ENCODE measurements around the gene NUDT10. TPM values are rescaled to one million over a fixed set of nuclear protein-coding genes. Genes with fewer than 3 reads are reported as not detected.

NUDT10 gene
- total and polyA plus RNA-seq, 9 of the 15 experiments (the other 6 are each of a cell fraction or from before 2014, with no cell fraction given): not detected

- in situ Hi-C loops (cut with MboI): no loop called here
- Histone ChIP-seq H3K4me2 (ENCODE audit: insufficient read depth, low read length) (no peak overlapping the region), H3K27ac (ENCODE audit: extremely low read depth, low read depth, low read length) (no peak overlapping the region), H2AFZ (ENCODE audit: low read depth, low read length) (no peak overlapping the region), H3K4me3 (no peak overlapping the region), H4K20me1 (replicated peaks; ENCODE audit: control insufficient read depth, insufficient read depth, low read length) (no peaks in the 10 kb centered on the region), H3K79me2 (ENCODE audit: control insufficient read depth, insufficient read depth, low read length) (no peaks in the 10 kb centered on the region), H3K27me3 (ENCODE audit: control insufficient read depth in 2 of 2, insufficient read depth in 2 of 2, low read length in 2 of 2) (no peaks in the 10 kb centered on the region), H3K9me1 (ENCODE audit: control insufficient read depth, insufficient read depth, low read length) (no peaks in the 10 kb centered on the region), H3K36me3 (ENCODE audit: control insufficient read depth, insufficient read depth, low read length) (no peaks in the 10 kb centered on the region), H3K9me3 (replicated peaks; ENCODE audit: control insufficient read depth, insufficient read depth, low read depth, low read length) (no peaks in the 10 kb centered on the region), H3K4me1 (replicated peaks in 1 of 2; ENCODE audit: control insufficient read depth in 2 of 2, insufficient read depth in 2 of 2, low read length in 2 of 2) (no peaks in the 10 kb centered on the region), H3K9ac (ENCODE audit: insufficient read depth in 1 of 2, low read depth in 2 of 2, low read length in 2 of 2) (no peak overlapping the region)
- no peak for FAIRE-seq
- ChIA-PET POLR2A (no interaction called here), CTCF (ENCODE audit: low intra/inter-chr PET ratio) (no interaction called here)
- DNase-seq (ENCODE audit: extremely low read depth in 1 of 4, low spot score in 3 of 4): no peak
- no TSS peak for BruUV-seq (replicated peaks)
- intact Hi-C loops (cut with micrococcal nuclease): no loop called here
- WGBS (ENCODE audit: insufficient coverage, low coverage, missing lambda C conversion rate): 0% methylated on average over 3 of the region's 3 CpGs
- ATAC-seq: no peak
- TF ChIP-seq, protein P1, sequence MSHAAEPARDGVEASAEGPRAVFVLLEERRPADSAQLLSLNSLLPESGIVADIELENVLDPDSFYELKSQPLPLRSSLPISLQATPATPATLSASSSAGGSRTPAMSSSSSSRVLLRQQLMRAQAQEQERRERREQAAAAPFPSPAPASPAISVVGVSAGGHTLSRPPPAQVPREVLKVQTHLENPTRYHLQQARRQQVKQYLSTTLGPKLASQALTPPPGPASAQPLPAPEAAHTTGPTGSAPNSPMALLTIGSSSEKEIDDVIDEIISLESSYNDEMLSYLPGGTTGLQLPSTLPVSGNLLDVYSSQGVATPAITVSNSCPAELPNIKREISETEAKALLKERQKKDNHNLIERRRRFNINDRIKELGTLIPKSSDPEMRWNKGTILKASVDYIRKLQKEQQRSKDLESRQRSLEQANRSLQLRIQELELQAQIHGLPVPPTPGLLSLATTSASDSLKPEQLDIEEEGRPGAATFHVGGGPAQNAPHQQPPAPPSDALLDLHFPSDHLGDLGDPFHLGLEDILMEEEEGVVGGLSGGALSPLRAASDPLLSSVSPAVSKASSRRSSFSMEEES (CRISPR knock-in tag; IDR thresholded peaks at IDR 0.05): no peak
- TF ChIP-seq HDAC1 (IDR thresholded peaks at IDR 0.05) (no peak), EP300 (IDR thresholded peaks at IDR 0.05; ENCODE audit: low read length) (no peak), GABPB1 (CRISPR knock-in tag; IDR thresholded peaks at IDR 0.05) (no peak), XRCC3 (IDR thresholded peaks at IDR 0.05) (no peak)
Measured at GRCh38 chrX:51292421-51292820, 40.2 kb upstream of the NUDT10 start.

GRCh38 chrX:51296138-51296537 lies 36.5 kb upstream of the NUDT10 start:
- Histone ChIP-seq H3K9ac (ENCODE audit: insufficient read depth in 1 of 2, low read depth in 2 of 2, low read length in 2 of 2) (no peak overlapping the region), H3K9me3 (replicated peaks; ENCODE audit: control insufficient read depth, insufficient read depth, low read depth, low read length) (no peaks in the 10 kb centered on the region), H3K79me2 (ENCODE audit: control insufficient read depth, insufficient read depth, low read length) (no peaks in the 10 kb centered on the region), H3K4me2 (ENCODE audit: insufficient read depth, low read length) (no peak overlapping the region), H4K20me1 (replicated peaks; ENCODE audit: control insufficient read depth, insufficient read depth, low read length) (no peaks in the 10 kb centered on the region), H3K27ac (ENCODE audit: extremely low read depth, low read depth, low read length) (no peak overlapping the region), H3K9me1 (ENCODE audit: control insufficient read depth, insufficient read depth, low read length) (no peaks in the 10 kb centered on the region), H3K4me1 (replicated peaks in 1 of 2; ENCODE audit: control insufficient read depth in 2 of 2, insufficient read depth in 2 of 2, low read length in 2 of 2) (no peaks in the 10 kb centered on the region), H2AFZ (ENCODE audit: low read depth, low read length) (no peak overlapping the region), H3K27me3 (ENCODE audit: control insufficient read depth in 2 of 2, insufficient read depth in 2 of 2, low read length in 2 of 2) (no peaks in the 10 kb centered on the region), H3K36me3 (ENCODE audit: control insufficient read depth, insufficient read depth, low read length) (no peaks in the 10 kb centered on the region), H3K4me3 (no peak overlapping the region)
- ATAC-seq (no peak), FAIRE-seq (no peak), DNase-seq (ENCODE audit: extremely low read depth in 1 of 4, low spot score in 3 of 4) (no peak)
- TF ChIP-seq HDAC3 (IDR thresholded peaks at IDR 0.05; ENCODE audit: borderline replicate concordance, partially characterized antibody) (no peak), POLR2H (tag; IDR thresholded peaks at IDR 0.05; ENCODE audit: low read depth) (no peak), NR1H2 (CRISPR knock-in tag; IDR thresholded peaks at IDR 0.05) (no peak), GMEB1 (CRISPR knock-in tag; IDR thresholded peaks at IDR 0.05) (no peak), PTRF (tag; IDR thresholded peaks at IDR 0.05) (no peak)
- CTCF ChIA-PET (ENCODE audit: low intra/inter-chr PET ratio): no interaction called here
- no TSS peak for BruUV-seq (replicated peaks)
- WGBS (ENCODE audit: insufficient coverage, low coverage, missing lambda C conversion rate): 0% methylated on average over 1 of the region's 2 CpGs
- POLR2A ChIA-PET: no interaction called here
- intact Hi-C loops (cut with micrococcal nuclease): no loop called here
- in situ Hi-C loops (cut with MboI): no loop called here

Data from K562 (cell line).